RWPE2 (cell line): ENCODE data around the gene LUZP1.

Experiments used
- ATAC-seq: fragments of 200-7000 bp; cut with Tn5 transposase; 3 replicates; pipeline ENCODE4 v1.9.1; 2021; ENCODE audit warnings: low read depth
- DNase-seq: peaks from one replicate; pipeline ENCODE4 v3.0.0-alpha.2; 2020; ENCODE audit warnings: low spot score
- H3K27ac ChIP-seq: fragments of 450-650 bp; 2 replicates; pipeline ENCODE4 v1.5.1; 2017; ENCODE audit warnings: mild to moderate bottlenecking; ENCODE audit not compliant: poor library complexity, severe bottlenecking
- H3K27me3 ChIP-seq: fragments of 250-450 bp; sonication (Bioruptor Pico); 2 replicates; pipeline ENCODE4 v1.5.1; 2021; ENCODE audit warnings: mild to moderate bottlenecking, moderate library complexity; ENCODE audit not compliant: insufficient read depth, poor library complexity, severe bottlenecking
- H3K36me3 ChIP-seq: fragments of 250-450 bp; sonication (Bioruptor Pico); 2 replicates; pipeline ENCODE4 v1.5.1; 2020; ENCODE audit warnings: low read depth, mild to moderate bottlenecking, moderate library complexity
- H3K4me1 ChIP-seq: fragments of 250-450 bp; sonication (Bioruptor Pico); 2 replicates; pipeline ENCODE4 v1.5.1; 2021; ENCODE audit warnings: mild to moderate bottlenecking, moderate library complexity; ENCODE audit not compliant: insufficient read depth, poor library complexity, severe bottlenecking
- H3K4me3 ChIP-seq: fragments of 250-450 bp; sonication (Bioruptor Pico); 2 replicates; pipeline ENCODE4 v1.5.1; 2021; ENCODE audit warnings: mild to moderate bottlenecking, moderate library complexity; ENCODE audit not compliant: severe bottlenecking
- H3K9me3 ChIP-seq: fragments of 250-450 bp; sonication (Bioruptor Pico); 2 replicates; pipeline ENCODE4 v1.5.1; 2021; ENCODE audit warnings: mild to moderate bottlenecking, moderate library complexity; ENCODE audit not compliant: severe bottlenecking
- TF ChIP-seq, protein P1 (sequence below): fragments of 450-650 bp; IDR thresholded peaks from one replicate; pipeline ENCODE4 v1.5.1; 2017; ENCODE audit warnings: mild to moderate bottlenecking, moderate library complexity; ENCODE audit not compliant: poor library complexity, severe bottlenecking

The LUZP1 gene

DNA sequence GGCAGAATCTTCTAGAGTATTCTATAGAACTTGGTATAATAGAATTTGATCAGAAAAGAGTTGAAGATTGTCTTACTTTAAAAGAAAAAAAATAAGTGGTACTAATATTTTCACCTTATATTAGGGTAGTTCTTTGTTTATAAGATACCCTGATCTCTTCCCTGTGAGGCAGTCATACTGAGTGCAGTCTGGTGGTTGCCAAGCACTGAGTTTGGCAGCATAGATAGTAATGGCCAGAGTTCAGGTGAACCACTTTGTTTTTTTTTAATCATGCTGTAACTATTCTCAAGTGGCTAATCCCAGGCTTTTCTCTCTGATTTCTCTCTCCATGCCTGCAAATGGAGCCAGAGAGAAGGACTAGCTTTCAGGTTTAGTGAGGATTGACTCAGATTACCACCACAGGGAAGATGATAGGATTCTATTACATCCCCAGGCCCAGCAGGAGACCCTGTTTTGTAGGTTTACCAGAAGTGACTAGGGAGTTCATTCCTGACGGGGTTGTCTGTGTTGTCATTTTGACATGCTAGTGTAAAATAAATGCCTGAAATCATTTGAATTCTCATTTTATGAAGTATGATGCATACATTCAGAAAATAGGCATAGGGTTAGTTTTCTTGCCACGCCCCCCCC, 132.7 kb downstream of the LUZP1 start:
- TF ChIP-seq, protein P1, sequence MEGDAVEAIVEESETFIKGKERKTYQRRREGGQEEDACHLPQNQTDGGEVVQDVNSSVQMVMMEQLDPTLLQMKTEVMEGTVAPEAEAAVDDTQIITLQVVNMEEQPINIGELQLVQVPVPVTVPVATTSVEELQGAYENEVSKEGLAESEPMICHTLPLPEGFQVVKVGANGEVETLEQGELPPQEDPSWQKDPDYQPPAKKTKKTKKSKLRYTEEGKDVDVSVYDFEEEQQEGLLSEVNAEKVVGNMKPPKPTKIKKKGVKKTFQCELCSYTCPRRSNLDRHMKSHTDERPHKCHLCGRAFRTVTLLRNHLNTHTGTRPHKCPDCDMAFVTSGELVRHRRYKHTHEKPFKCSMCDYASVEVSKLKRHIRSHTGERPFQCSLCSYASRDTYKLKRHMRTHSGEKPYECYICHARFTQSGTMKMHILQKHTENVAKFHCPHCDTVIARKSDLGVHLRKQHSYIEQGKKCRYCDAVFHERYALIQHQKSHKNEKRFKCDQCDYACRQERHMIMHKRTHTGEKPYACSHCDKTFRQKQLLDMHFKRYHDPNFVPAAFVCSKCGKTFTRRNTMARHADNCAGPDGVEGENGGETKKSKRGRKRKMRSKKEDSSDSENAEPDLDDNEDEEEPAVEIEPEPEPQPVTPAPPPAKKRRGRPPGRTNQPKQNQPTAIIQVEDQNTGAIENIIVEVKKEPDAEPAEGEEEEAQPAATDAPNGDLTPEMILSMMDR = no peak

More for the DNA sequence above, 132.7 kb downstream of the LUZP1 start:
- ATAC-seq = no peak
- Histone ChIP-seq H3K27ac (no peak overlapping the region), H3K4me3 (no peak overlapping the region), H3K9me3 (no peaks in the 10 kb centered on the region), H3K4me1 (no peaks in the 10 kb centered on the region), H3K27me3 (no peaks in the 10 kb centered on the region), H3K36me3 (peaks cover 39% of the 10 kb centered on the region)
- no peak for DNase-seq
